Thoracic aorta (tissue), 2 donors: ENCODE results near the gene PPP2R5A. TPM values are rescaled to one million over a fixed set of nuclear protein-coding genes. Genes with fewer than 3 reads are reported as not detected.

ENCODE experiments used
- ATAC-seq: fragments of 150-250 bp; one replicate; pipeline ENCODE4 v1.8.0; 2017; ENCODE audit warnings: low read depth; ENCODE audit not compliant: insufficient number of reproducible peaks, low FRiP score
- DNase-seq: peaks from one replicate; pipeline ENCODE4 v3.0.0-alpha.2; 2020; ENCODE audit warnings: low spot score
- H3K27ac ChIP-seq, 2 donors: fragments of 200-600 bp; sonication (generic); 1 replicate in 1 of 2; 2 replicates in 1 of 2; pipeline ENCODE4 v1.5.1; 2016; ENCODE audit warnings: mild to moderate bottlenecking in 2 of 2, moderate library complexity in 2 of 2
- H3K27me3 ChIP-seq: fragments of 200-600 bp; sonication (generic); replicated peaks from 2 replicates; pipeline ENCODE4 v1.6.0; 2016; ENCODE audit warnings: mild to moderate bottlenecking; ENCODE audit not compliant: insufficient read depth
- H3K36me3 ChIP-seq: fragments of 200-600 bp; sonication (generic); one replicate; pipeline ENCODE4 v1.5.1; 2016
- H3K4me1 ChIP-seq, 2 donors: fragments of 200-600 bp; sonication (generic); 1 replicate in 1 of 2; 2 replicates in 1 of 2; pipeline versions ENCODE4 v1.5.1 to v1.6.0; 2016; ENCODE audit warnings: low read depth in 2 of 2, mild to moderate bottlenecking in 1 of 2; ENCODE audit not compliant: control insufficient read depth in 1 of 2
- H3K4me3 ChIP-seq: fragments of 200-600 bp; sonication (generic); 2 replicates; pipeline ENCODE4 v1.5.1; 2016; ENCODE audit warnings: mild to moderate bottlenecking
- H3K9me3 ChIP-seq: fragments of 200-600 bp; sonication (generic); 2 replicates; pipeline ENCODE4 v1.5.1; 2016
- total RNA-seq, 2 donors: library from RNA; depleted of rRNA; stranded (reverse); fragments of >200 nt; gene quantifications; one replicate each; pipeline versions ENCODE4 v1.1.0 to v1.2.3, GENCODE V29; 2016
- TF ChIP-seq, protein P1 (sequence below): fragments of 200-600 bp; sonication (generic); IDR thresholded peaks from one replicate; pipeline ENCODE4 v1.5.1; 2019; ENCODE audit warnings: antibody characterized with exemption

PPP2R5A gene
- total RNA-seq, 2 donors from 2014 or later: 46.1 to 50.6 TPM

DNA sequence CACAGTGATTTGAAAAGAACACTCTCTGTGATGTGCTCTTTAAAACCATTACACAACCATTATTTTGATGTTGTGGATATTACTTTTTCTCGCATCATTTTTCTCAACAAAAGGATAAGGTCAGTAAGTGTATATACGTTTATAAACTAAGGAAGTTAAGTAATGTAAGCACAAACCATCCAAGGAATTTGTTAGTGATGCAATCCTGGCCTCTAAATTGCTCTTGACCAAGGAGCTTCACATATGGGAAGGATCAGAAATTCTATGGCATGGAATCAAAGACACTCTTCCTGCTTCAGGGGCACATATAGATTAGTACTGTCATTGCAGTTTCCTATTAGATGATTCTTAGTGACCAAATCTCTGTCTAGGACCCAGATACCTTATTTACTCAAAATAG is 3.6 kb upstream of the PPP2R5A start:
- no peak for ATAC-seq
- Histone ChIP-seq H3K27ac (no peak overlapping the region), H3K4me3 (no peak overlapping the region), H3K27me3 (no peaks in the 10 kb centered on the region), H3K4me1 (no peaks in the 10 kb centered on the region), H3K9me3 (no peaks in the 10 kb centered on the region), H3K36me3 (no peaks in the 10 kb centered on the region)
- TF ChIP-seq, protein P1, sequence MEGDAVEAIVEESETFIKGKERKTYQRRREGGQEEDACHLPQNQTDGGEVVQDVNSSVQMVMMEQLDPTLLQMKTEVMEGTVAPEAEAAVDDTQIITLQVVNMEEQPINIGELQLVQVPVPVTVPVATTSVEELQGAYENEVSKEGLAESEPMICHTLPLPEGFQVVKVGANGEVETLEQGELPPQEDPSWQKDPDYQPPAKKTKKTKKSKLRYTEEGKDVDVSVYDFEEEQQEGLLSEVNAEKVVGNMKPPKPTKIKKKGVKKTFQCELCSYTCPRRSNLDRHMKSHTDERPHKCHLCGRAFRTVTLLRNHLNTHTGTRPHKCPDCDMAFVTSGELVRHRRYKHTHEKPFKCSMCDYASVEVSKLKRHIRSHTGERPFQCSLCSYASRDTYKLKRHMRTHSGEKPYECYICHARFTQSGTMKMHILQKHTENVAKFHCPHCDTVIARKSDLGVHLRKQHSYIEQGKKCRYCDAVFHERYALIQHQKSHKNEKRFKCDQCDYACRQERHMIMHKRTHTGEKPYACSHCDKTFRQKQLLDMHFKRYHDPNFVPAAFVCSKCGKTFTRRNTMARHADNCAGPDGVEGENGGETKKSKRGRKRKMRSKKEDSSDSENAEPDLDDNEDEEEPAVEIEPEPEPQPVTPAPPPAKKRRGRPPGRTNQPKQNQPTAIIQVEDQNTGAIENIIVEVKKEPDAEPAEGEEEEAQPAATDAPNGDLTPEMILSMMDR: no peak
- no peak for DNase-seq

DNA sequence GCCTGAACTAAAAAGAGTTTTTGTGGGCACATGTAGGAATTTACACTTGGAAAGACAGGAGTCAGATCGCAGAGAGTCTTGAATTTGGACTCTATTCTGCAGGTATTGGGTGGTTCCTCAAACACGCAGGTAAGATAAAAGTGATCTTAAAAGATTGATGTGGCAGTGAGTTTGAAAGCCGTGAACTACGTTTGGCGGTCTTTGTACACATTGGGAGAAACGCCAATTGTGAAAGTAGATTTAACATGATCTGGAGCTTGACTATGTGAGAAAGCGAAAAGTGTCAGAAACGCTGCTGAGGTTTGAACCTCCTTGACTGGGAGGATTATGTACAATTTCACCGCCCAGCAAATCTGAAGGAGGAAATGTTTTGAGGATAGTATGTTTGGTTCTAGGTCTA is 1.5 kb upstream of the PPP2R5A start:
- ATAC-seq (no peak), DNase-seq (no peak)
- Histone ChIP-seq H3K36me3 (no peaks in the 10 kb centered on the region), H3K9me3 (no peaks in the 10 kb centered on the region), H3K4me1 (peaks cover 10 to 12% of the 10 kb centered on the region in 2 donors), H3K4me3 (no peak overlapping the region), H3K27ac (no peak overlapping the region), H3K27me3 (no peaks in the 10 kb centered on the region)
- TF ChIP-seq, protein P1: no peak

DNA sequence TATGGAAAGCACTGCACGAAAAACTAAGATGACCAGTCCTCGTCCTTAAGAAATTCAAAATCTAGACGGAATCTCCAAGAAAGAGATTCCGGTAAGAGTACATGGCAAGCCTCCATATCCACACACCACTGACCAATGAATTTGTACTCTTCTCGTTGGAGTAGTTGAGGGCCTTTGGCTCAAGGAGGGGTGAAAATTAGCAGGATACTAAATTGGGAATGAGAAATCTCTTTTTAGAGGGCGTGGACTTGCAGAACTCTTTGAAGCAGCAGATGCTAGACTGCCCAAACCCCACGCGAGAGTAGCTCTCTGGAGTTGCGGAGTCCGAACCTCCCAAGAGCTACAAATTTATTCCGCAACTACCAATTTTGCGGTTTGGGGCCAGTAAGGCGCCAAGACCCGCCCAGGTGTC is 872 bp upstream of the PPP2R5A start:
- H3K4me1 ChIP-seq: peaks cover 16 to 18% of the 10 kb centered on the region in 2 donors
- no peaks in the 10 kb centered on the region for H3K27me3 ChIP-seq
- DNase-seq (no peak), ATAC-seq (no peak)
- H3K9me3 ChIP-seq: no peaks in the 10 kb centered on the region
- TF ChIP-seq, protein P1: no peak
- H3K36me3 ChIP-seq: no peaks in the 10 kb centered on the region
- H3K4me3 ChIP-seq: peak overlapping the region; percentile 86
- H3K27ac ChIP-seq: peak overlapping the region; percentile 84 to 92

DNA sequence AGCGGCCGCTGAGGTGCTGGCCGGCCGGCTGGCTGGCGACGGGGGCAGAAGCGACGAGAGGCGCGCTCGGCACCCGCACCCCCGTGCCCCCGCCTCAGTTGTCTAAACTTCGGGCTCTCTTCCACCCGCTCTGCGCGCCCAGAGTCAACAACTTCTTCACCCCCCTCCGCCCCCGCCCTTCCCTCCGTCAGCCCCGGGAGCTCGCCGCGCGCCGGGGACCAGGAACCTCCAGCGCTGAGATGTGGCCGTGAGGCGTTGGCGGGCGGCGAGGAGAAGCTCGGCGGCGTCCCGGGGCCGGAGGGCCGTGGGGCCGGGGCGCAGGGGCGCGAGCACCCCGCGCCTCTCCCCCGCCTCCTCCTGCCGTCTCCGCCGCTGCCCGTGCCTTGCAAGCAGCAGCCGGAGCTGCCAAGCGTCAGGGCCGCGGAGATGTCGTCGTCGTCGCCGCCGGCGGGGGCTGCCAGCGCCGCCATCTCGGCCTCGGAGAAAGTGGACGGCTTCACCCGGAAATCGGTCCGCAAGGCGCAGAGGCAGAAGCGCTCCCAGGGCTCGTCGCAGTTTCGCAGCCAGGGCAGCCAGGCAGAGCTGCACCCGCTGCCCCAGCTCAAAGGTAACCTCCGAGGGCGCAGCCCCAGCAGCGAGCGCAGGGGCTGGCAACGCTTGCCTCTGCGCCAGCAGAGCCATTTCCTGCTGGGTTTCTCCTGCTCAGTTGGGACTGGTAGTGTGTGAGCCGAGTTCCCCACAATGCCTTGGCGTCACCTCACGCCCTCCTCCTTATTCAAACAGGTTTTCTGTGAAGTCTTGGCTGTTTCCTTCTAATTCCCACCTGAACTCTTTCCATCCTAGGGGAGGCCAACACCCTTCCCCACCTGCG is 710 bp downstream of the PPP2R5A start:
- H3K27ac ChIP-seq: peak overlapping the region; percentile 99 to 100
- peaks cover 32 to 34% of the 10 kb centered on the region in 2 donors for H3K4me1 ChIP-seq
- H3K36me3 ChIP-seq: no peaks in the 10 kb centered on the region
- DNase-seq (peak; percentile 28), ATAC-seq (peak; percentile 46)
- H3K27me3 ChIP-seq: no peaks in the 10 kb centered on the region
- TF ChIP-seq, protein P1: no peak
- no peaks in the 10 kb centered on the region for H3K9me3 ChIP-seq
- H3K4me3 ChIP-seq: peak overlapping the region; percentile 86

DNA sequence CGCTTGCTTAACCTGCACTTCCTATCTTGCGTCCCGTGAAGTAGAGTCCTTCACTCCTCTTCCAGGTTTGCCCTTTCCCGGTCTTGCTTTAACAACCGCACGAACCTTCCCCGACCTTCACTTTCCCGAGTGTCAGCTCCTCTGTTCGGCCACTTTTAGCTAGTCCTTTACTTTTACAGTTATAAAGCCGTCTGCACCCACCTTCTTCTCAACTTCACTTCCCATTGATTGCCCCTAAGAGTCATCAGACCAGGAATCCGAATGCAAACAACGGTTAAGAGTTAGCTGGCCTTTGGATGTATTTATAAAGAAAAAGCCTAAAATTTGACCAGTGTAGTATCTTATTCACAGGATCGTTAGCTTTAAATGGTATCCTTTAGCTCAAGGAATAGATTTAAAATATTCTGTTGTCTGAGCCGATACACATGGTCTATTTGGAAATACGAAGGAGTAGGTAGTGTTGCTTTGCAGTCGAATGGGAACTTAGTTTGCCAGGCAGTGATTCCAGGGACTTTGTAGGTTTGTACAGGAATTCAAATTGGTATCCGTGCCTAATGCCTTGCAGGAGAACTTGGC is 1.4 kb downstream of the PPP2R5A start:
- no peaks in the 10 kb centered on the region for H3K27me3 ChIP-seq
- H3K4me3 ChIP-seq: peak overlapping the region; percentile 86
- no peaks in the 10 kb centered on the region for H3K9me3 ChIP-seq
- peaks cover 37 to 40% of the 10 kb centered on the region in 2 donors for H3K4me1 ChIP-seq
- DNase-seq: no peak
- TF ChIP-seq, protein P1: no peak
- no peak for ATAC-seq
- H3K27ac ChIP-seq: peak overlapping the region; percentile 99 to 100
- H3K36me3 ChIP-seq: no peaks in the 10 kb centered on the region
